ENCODE measurements around the gene MCC. TPM values are rescaled to one million over a fixed set of nuclear protein-coding genes. Genes with fewer than 3 reads are reported as not detected.

The MCC gene
- polyA plus RNA-seq, 4 donors: 0.45 to 3.5 (median 1.6) TPM

DNA sequence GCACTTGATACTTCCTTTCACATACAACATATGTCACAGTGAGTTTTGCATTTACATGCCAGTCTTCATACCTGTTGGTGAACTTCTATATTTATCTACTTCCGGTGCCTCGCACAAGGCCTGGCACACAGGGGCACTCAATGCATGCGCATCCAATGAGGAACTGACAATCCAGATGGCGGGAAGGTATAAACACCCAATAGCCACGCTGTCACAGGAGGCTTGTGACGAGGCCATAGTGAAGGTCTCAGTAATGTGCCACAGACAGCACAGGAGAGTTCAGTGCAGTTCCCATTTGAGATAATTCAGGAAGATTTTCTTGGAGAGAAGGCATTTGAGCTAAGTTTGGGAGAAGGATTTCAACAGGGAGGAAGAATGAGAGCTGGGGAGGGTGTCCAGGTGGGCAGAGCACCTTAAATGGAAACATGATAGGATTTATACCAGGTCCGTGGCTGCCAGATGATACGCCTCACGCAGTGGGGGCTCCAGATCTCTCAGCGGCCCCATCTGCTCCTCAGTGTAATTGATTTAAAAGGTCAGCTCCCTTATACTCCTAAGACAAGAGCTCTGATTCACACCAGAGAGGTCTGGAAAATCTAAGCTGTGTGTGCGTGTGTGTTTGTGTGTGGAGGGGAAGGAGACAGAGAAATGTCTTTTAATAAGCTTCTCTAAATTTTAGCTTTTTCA lies 305.5 kb downstream of the MCC start:
- DNase-seq (no peak), FAIRE-seq (no peak)
- H3K36me3 ChIP-seq (ENCODE audit: control insufficient read depth in 3 of 3, insufficient read depth in 2 of 3, low read depth in 1 of 3, low read length in 3 of 3): no peaks in the 10 kb centered on the region
- 92 to 94% (median 93%) methylated on average over 11 of the region's 11 CpGs for WGBS, 3 donors
- no peaks in the 10 kb centered on the region for H3K9me3 ChIP-seq (ENCODE audit: control insufficient read depth in 2 of 2, insufficient read depth in 1 of 2, low read depth in 1 of 2, low read length in 1 of 2)
- H3K27me3 ChIP-seq (ENCODE audit: control insufficient read depth in 3 of 3, insufficient read depth in 3 of 3, low read length in 3 of 3): no peaks in the 10 kb centered on the region
- peaks cover 0 to 5% (median 0%) of the 10 kb centered on the region in 3 donors for H3K4me1 ChIP-seq (ENCODE audit: control insufficient read depth in 3 of 3, insufficient read depth in 2 of 3, low read depth in 1 of 3, low read length in 2 of 3)
- no peak overlapping the region for H3K27ac ChIP-seq (ENCODE audit: low read depth in 1 of 3, low read length in 2 of 3)
- no peak overlapping the region for H3K4me3 ChIP-seq (ENCODE audit: low read depth in 1 of 3, low read length in 3 of 3)

DNA sequence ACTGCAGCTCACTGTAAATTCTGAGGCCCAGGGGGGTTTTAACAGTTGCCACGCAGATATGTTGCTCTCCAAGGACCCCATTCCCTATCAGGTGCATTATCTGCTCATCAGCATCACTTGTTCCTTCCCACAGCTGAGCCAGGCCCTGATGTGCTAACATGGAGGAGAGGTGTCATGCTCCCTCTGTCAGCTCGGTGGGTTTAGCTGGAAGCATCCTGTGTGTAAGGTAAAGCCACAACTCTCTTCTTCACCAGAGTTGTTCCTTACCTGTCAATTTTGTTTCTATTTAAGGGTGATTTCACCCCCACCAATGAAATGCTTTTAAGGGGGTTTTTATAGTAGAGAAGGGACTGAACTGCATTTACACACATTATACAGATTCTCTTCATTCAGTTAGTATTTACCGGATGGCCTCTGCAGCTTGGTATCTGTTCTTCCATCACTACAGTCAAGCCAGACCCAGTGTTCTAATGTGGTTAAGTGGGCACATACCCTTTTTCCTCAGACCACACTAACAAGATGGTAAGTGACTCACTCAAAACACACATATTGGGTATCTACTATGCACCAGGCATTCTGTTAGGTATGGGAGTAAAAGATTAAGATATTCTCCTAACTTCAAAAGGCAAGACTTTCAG lies 306.3 kb downstream of the MCC start:
- Histone ChIP-seq H3K36me3 (ENCODE audit: control insufficient read depth in 3 of 3, insufficient read depth in 2 of 3, low read depth in 1 of 3, low read length in 3 of 3) (no peaks in the 10 kb centered on the region), H3K4me1 (ENCODE audit: control insufficient read depth in 3 of 3, insufficient read depth in 2 of 3, low read depth in 1 of 3, low read length in 2 of 3) (peaks cover 0 to 5% (median 0%) of the 10 kb centered on the region in 3 donors), H3K9me3 (ENCODE audit: control insufficient read depth in 2 of 2, insufficient read depth in 1 of 2, low read depth in 1 of 2, low read length in 1 of 2) (no peaks in the 10 kb centered on the region), H3K27ac (ENCODE audit: low read depth in 1 of 3, low read length in 2 of 3) (no peak overlapping the region), H3K27me3 (ENCODE audit: control insufficient read depth in 3 of 3, insufficient read depth in 3 of 3, low read length in 3 of 3) (no peaks in the 10 kb centered on the region), H3K4me3 (ENCODE audit: low read depth in 1 of 3, low read length in 3 of 3) (no peak overlapping the region)
- FAIRE-seq (no peak), DNase-seq (no peak)
- WGBS, 3 donors: 61 to 77% (median 68%) methylated on average over 3 of the region's 3 CpGs

DNA sequence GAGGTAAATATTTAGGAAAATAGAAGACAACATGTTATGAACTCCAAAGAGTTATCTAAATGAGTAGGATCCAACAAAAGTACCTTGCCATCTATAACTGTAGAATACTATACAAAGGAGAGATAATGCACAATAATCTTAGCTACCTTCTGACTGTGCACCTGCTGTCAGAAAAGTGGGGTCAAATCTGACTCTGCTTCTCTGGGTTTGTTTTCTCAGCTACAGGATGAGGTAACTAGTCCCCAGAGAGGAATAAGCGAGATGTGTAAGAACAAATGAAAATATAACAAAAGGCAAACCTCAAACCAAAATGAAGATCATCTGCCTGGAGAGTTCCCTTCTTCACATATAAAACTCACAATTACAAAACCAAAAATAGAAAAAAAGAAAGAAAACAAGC lies 306.8 kb downstream of the MCC start:
- DNase-seq: no peak
- no peak overlapping the region for H3K27ac ChIP-seq (ENCODE audit: low read depth in 1 of 3, low read length in 2 of 3)
- peaks cover 0 to 5% (median 0%) of the 10 kb centered on the region in 3 donors for H3K4me1 ChIP-seq (ENCODE audit: control insufficient read depth in 3 of 3, insufficient read depth in 2 of 3, low read depth in 1 of 3, low read length in 2 of 3)
- H3K4me3 ChIP-seq (ENCODE audit: low read depth in 1 of 3, low read length in 3 of 3): no peak overlapping the region
- H3K9me3 ChIP-seq (ENCODE audit: control insufficient read depth in 2 of 2, insufficient read depth in 1 of 2, low read depth in 1 of 2, low read length in 1 of 2): no peaks in the 10 kb centered on the region
- no peaks in the 10 kb centered on the region for H3K36me3 ChIP-seq (ENCODE audit: control insufficient read depth in 3 of 3, insufficient read depth in 2 of 3, low read depth in 1 of 3, low read length in 3 of 3)
- FAIRE-seq: no peak
- H3K27me3 ChIP-seq (ENCODE audit: control insufficient read depth in 3 of 3, insufficient read depth in 3 of 3, low read length in 3 of 3): no peaks in the 10 kb centered on the region
- WGBS, 3 donors: 60 to 81% (median 76%) methylated on average over 1 of the region's 1 CpG

DNA sequence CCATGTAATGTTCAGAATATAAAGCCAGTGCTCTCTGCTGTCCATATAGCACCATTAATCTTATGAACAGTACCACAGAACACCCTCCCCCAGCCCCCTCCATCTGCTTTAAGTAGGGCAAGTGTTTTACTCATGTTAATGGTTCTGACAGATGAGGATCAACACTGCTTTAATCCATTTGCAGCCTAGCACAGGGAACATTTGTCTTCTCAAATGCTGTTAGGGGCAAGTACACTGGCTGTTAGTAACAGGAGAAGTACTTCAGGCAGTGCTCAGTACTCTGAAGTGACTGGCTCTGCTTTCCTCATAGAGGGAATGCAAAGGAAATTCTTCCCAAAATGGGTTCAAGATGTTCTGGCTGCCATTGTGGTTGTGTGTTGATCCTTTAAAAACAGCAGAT lies 309.1 kb downstream of the MCC start:
- no peaks in the 10 kb centered on the region for H3K9me3 ChIP-seq (ENCODE audit: control insufficient read depth in 2 of 2, insufficient read depth in 1 of 2, low read depth in 1 of 2, low read length in 1 of 2)
- FAIRE-seq: no peak
- DNase-seq: no peak

DNA sequence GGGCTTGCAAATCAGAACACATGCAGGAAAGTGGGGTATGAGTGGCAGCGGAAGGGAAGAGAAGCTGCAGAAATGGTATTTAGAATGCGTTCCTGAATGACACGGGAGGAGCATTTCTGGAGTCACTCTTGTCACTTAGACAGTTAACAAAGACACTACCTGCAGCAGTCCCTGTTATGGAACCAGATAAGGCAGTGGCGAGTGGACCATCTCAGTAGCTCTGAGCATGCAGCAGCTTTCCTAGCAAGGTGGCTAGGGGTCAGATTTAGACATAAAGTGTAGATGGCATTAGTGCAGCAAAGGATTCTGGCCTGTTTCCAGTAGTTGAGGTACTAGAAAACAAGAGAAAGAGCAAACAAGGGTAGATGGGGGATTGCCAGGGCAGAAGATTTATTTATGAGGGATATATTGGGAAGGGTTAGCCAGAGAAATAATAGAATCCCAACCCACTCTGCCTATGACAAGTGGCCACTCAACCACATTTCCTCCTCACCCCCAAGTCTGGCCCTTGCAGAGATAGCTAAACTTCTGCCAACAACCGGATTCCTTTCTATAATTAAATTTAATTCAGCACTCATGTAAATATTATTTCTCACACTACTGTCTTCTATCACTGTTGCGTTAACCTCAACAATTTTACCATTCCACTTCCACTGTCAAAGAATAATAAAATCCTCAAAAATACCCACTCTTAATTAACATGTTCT lies 310.0 kb downstream of the MCC start:
- no peaks in the 10 kb centered on the region for H3K9me3 ChIP-seq (ENCODE audit: control insufficient read depth in 2 of 2, insufficient read depth in 1 of 2, low read depth in 1 of 2, low read length in 1 of 2)
- H3K27ac ChIP-seq (ENCODE audit: low read depth in 1 of 3, low read length in 2 of 3): no peak overlapping the region
- FAIRE-seq: no peak
- H3K36me3 ChIP-seq (ENCODE audit: control insufficient read depth in 3 of 3, insufficient read depth in 2 of 3, low read depth in 1 of 3, low read length in 3 of 3): no peaks in the 10 kb centered on the region
- H3K4me3 ChIP-seq (ENCODE audit: low read depth in 1 of 3, low read length in 3 of 3): no peak overlapping the region
- peaks cover 0 to 5% (median 0%) of the 10 kb centered on the region in 3 donors for H3K4me1 ChIP-seq (ENCODE audit: control insufficient read depth in 3 of 3, insufficient read depth in 2 of 3, low read depth in 1 of 3, low read length in 2 of 3)
- no peaks in the 10 kb centered on the region for H3K27me3 ChIP-seq (ENCODE audit: control insufficient read depth in 3 of 3, insufficient read depth in 3 of 3, low read length in 3 of 3)
- DNase-seq: no peak
- WGBS, 3 donors: 78 to 80% (median 78%) methylated on average over 6 of the region's 6 CpGs

More for the DNA sequence above, 309.1 kb downstream of the MCC start:
- Histone ChIP-seq H3K36me3 (ENCODE audit: control insufficient read depth in 3 of 3, insufficient read depth in 2 of 3, low read depth in 1 of 3, low read length in 3 of 3) (no peaks in the 10 kb centered on the region), H3K27ac (ENCODE audit: low read depth in 1 of 3, low read length in 2 of 3) (no peak overlapping the region), H3K4me3 (ENCODE audit: low read depth in 1 of 3, low read length in 3 of 3) (no peak overlapping the region), H3K27me3 (ENCODE audit: control insufficient read depth in 3 of 3, insufficient read depth in 3 of 3, low read length in 3 of 3) (no peaks in the 10 kb centered on the region), H3K4me1 (ENCODE audit: control insufficient read depth in 3 of 3, insufficient read depth in 2 of 3, low read depth in 1 of 3, low read length in 2 of 3) (peaks cover 0 to 5% (median 0%) of the 10 kb centered on the region in 3 donors)

DNA sequence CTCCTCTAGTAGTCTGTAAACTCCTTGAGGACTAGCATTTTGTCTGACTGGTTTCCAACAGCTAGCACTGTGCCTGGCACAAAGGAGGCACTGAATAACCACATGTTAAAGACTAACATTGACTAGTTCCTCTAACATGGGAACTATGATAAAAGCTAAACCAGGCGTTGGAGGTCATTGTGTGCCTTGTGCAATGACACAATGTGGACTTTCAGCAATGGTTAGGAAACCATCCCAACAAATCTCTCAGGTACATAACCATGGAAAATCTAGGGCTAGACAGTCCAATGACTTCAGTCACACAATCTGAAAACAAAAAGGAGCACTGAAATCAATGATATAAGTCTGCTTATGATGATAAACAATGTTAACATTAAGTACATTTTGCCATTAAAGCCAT lies 311.0 kb downstream of the MCC start:
- Histone ChIP-seq H3K4me3 (ENCODE audit: low read depth in 1 of 3, low read length in 3 of 3) (no peak overlapping the region), H3K36me3 (ENCODE audit: control insufficient read depth in 3 of 3, insufficient read depth in 2 of 3, low read depth in 1 of 3, low read length in 3 of 3) (no peaks in the 10 kb centered on the region), H3K4me1 (ENCODE audit: control insufficient read depth in 3 of 3, insufficient read depth in 2 of 3, low read depth in 1 of 3, low read length in 2 of 3) (peaks cover 0 to 5% (median 0%) of the 10 kb centered on the region in 3 donors), H3K27me3 (ENCODE audit: control insufficient read depth in 3 of 3, insufficient read depth in 3 of 3, low read length in 3 of 3) (no peaks in the 10 kb centered on the region), H3K27ac (ENCODE audit: low read depth in 1 of 3, low read length in 2 of 3) (no peak overlapping the region), H3K9me3 (ENCODE audit: control insufficient read depth in 2 of 2, insufficient read depth in 1 of 2, low read depth in 1 of 2, low read length in 1 of 2) (no peaks in the 10 kb centered on the region)
- no peak for FAIRE-seq
- WGBS, 3 donors: 88 to 89% (median 89%) methylated on average over 1 of the region's 1 CpG
- DNase-seq: no peak

DNA sequence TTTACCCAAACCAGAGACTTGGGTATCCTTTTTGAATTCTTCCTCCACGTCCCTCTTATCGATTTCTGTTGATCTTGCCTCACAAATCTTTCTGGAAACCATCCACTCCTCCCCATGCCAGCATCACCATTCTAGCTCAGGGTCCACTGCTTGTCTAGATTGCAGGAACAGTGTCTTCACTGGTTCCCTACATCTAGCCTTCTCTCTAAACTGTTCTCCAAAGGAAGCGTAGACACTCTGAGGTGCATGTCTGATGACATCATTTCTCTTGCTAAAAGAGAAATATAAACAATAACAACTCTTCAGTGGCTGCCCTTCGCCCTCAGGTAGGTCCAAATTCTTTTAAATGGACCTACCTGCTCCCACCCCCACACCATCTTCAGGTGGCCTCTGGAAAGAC lies 311.5 kb downstream of the MCC start:
- Histone ChIP-seq H3K4me1 (ENCODE audit: control insufficient read depth in 3 of 3, insufficient read depth in 2 of 3, low read depth in 1 of 3, low read length in 2 of 3) (peaks cover 0 to 5% (median 0%) of the 10 kb centered on the region in 3 donors), H3K4me3 (ENCODE audit: low read depth in 1 of 3, low read length in 3 of 3) (no peak overlapping the region), H3K27ac (ENCODE audit: low read depth in 1 of 3, low read length in 2 of 3) (no peak overlapping the region), H3K9me3 (ENCODE audit: control insufficient read depth in 2 of 2, insufficient read depth in 1 of 2, low read depth in 1 of 2, low read length in 1 of 2) (no peaks in the 10 kb centered on the region), H3K36me3 (ENCODE audit: control insufficient read depth in 3 of 3, insufficient read depth in 2 of 3, low read depth in 1 of 3, low read length in 3 of 3) (no peaks in the 10 kb centered on the region), H3K27me3 (ENCODE audit: control insufficient read depth in 3 of 3, insufficient read depth in 3 of 3, low read length in 3 of 3) (no peaks in the 10 kb centered on the region)
- WGBS, 3 donors: 77 to 89% (median 84%) methylated on average over 4 of the region's 4 CpGs
- FAIRE-seq (no peak), DNase-seq (no peak)

DNA sequence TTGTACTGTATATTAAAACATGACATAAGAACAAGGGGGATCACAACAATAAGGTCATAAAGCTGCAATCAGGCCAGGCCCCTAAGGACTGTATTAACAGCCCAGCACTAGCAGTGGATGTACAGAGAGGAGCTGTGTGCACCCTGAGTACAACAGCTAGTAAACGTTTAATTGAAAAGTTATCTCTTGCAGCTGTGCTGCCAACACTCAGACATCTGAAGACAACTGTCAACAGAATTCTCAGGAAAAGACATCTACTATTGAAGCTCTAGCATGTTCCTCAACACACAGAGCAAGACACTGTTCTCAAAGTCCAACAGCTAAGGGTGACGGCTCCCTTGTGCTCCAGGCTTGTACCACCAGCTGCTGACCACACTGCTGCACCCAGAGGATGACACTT lies 312.1 kb downstream of the MCC start:
- no peak for FAIRE-seq
- 40 to 63% (median 52%) methylated on average over 2 of the region's 2 CpGs for WGBS, 3 donors
- Histone ChIP-seq H3K4me1 (ENCODE audit: control insufficient read depth in 3 of 3, insufficient read depth in 2 of 3, low read depth in 1 of 3, low read length in 2 of 3) (peaks cover 0 to 5% (median 0%) of the 10 kb centered on the region in 3 donors), H3K4me3 (ENCODE audit: low read depth in 1 of 3, low read length in 3 of 3) (no peak overlapping the region), H3K27me3 (ENCODE audit: control insufficient read depth in 3 of 3, insufficient read depth in 3 of 3, low read length in 3 of 3) (no peaks in the 10 kb centered on the region), H3K36me3 (ENCODE audit: control insufficient read depth in 3 of 3, insufficient read depth in 2 of 3, low read depth in 1 of 3, low read length in 3 of 3) (no peaks in the 10 kb centered on the region), H3K9me3 (ENCODE audit: control insufficient read depth in 2 of 2, insufficient read depth in 1 of 2, low read depth in 1 of 2, low read length in 1 of 2) (no peaks in the 10 kb centered on the region), H3K27ac (ENCODE audit: low read depth in 1 of 3, low read length in 2 of 3) (no peak overlapping the region)
- no peak for DNase-seq

Data from small intestine (tissue), 7 donors.